OCI-LY1 (cell line): ENCODE data around the gene GSK3B.

Experiments
- H2AFZ ChIP-seq: fragments of 200-600 bp; sonication (generic), shearing (Covaris generic); 2 replicates; pipeline ENCODE4 v1.6.0; 2014; ENCODE audit warnings: antibody characterized with exemption, mild to moderate bottlenecking, low read length
- H3F3A ChIP-seq: fragments of 200-600 bp; sonication (generic), shearing (Covaris generic); 2 replicates; pipeline ENCODE4 v1.6.0; 2014; ENCODE audit warnings: mild to moderate bottlenecking, antibody characterized with exemption, low read length, moderate library complexity; ENCODE audit not compliant: insufficient read depth
- H3K27ac ChIP-seq: fragments of 200-600 bp; sonication (generic); 2 replicates; pipeline ENCODE4 v1.5.1; 2014; ENCODE audit warnings: low read length, mixed run types, mild to moderate bottlenecking, low read depth; ENCODE audit not compliant: poor library complexity, severe bottlenecking
- H3K27me3 ChIP-seq: fragments of 200-600 bp; sonication (generic); 2 replicates; pipeline ENCODE4 v1.6.0; 2014; ENCODE audit warnings: antibody characterized with exemption, mild to moderate bottlenecking, low read length, moderate library complexity; ENCODE audit not compliant: insufficient read depth
- H3K36me3 ChIP-seq: fragments of 200-600 bp; sonication (generic); 2 replicates; pipeline ENCODE4 v1.6.1; 2014; ENCODE audit warnings: mild to moderate bottlenecking, antibody characterized with exemption, low read length, moderate library complexity, mixed read lengths; ENCODE audit not compliant: insufficient read depth
- H3K4me1 ChIP-seq: fragments of 200-600 bp; sonication (generic); 2 replicates; pipeline ENCODE4 v1.5.1; 2014; ENCODE audit warnings: mild to moderate bottlenecking, low read length, moderate library complexity; ENCODE audit not compliant: insufficient read depth, severe bottlenecking
- H3K4me2 ChIP-seq: fragments of 200-600 bp; sonication (generic), shearing (Covaris generic); 2 replicates; pipeline ENCODE4 v1.6.1; 2014; ENCODE audit warnings: low read length
- H3K4me3 ChIP-seq: fragments of 200-600 bp; sonication (generic); 2 replicates; pipeline ENCODE4 v1.5.1; 2014; ENCODE audit warnings: low read length, low read depth, mild to moderate bottlenecking, mixed read lengths; ENCODE audit not compliant: poor library complexity, severe bottlenecking
- H3K79me2 ChIP-seq: fragments of 200-600 bp; shearing (Covaris generic); 2 replicates; pipeline ENCODE4 v1.6.1; 2016; ENCODE audit warnings: mixed run types, low read length, mixed read lengths; ENCODE audit not compliant: insufficient read depth
- H3K9ac ChIP-seq: fragments of 200-600 bp; sonication (generic), shearing (Covaris generic); 2 replicates; pipeline ENCODE4 v1.6.1; 2014; ENCODE audit warnings: mild to moderate bottlenecking, low read length, mixed read lengths
- H3K9me2 ChIP-seq: fragments of 200-600 bp; sonication (generic), shearing (Covaris generic); 2 replicates; pipeline ENCODE4 v1.6.1; 2014; ENCODE audit warnings: low read depth, mild to moderate bottlenecking, low read length, mixed read lengths
- H3K9me3 ChIP-seq: fragments of 200-600 bp; shearing (Covaris generic); 2 replicates; pipeline ENCODE4 v1.6.1; 2014; ENCODE audit warnings: low read length, mixed read lengths
- H4K20me1 ChIP-seq: fragments of 200-600 bp; sonication (generic), shearing (Covaris generic); 2 replicates; pipeline ENCODE4 v1.6.0; 2016; ENCODE audit warnings: mild to moderate bottlenecking, low read length; ENCODE audit not compliant: insufficient read depth
- EZH2 ChIP-seq: fragments of 200-600 bp; sonication (generic), shearing (Covaris generic); IDR thresholded peaks from 2 replicates; pipeline ENCODE4 v1.8.0; 2017; ENCODE audit warnings: borderline replicate concordance, mixed run types, mild to moderate bottlenecking, antibody characterized with exemption, low read length, moderate library complexity, mixed read lengths
- TF ChIP-seq, protein P1 (sequence below): fragments of 200-600 bp; sonication (generic), shearing (Covaris generic); IDR thresholded peaks from 2 replicates; pipeline ENCODE4 v1.5.1; 2017; ENCODE audit warnings: mild to moderate bottlenecking, antibody characterized with exemption, low read length, moderate library complexity, mixed read lengths

GSK3B gene

DNA sequence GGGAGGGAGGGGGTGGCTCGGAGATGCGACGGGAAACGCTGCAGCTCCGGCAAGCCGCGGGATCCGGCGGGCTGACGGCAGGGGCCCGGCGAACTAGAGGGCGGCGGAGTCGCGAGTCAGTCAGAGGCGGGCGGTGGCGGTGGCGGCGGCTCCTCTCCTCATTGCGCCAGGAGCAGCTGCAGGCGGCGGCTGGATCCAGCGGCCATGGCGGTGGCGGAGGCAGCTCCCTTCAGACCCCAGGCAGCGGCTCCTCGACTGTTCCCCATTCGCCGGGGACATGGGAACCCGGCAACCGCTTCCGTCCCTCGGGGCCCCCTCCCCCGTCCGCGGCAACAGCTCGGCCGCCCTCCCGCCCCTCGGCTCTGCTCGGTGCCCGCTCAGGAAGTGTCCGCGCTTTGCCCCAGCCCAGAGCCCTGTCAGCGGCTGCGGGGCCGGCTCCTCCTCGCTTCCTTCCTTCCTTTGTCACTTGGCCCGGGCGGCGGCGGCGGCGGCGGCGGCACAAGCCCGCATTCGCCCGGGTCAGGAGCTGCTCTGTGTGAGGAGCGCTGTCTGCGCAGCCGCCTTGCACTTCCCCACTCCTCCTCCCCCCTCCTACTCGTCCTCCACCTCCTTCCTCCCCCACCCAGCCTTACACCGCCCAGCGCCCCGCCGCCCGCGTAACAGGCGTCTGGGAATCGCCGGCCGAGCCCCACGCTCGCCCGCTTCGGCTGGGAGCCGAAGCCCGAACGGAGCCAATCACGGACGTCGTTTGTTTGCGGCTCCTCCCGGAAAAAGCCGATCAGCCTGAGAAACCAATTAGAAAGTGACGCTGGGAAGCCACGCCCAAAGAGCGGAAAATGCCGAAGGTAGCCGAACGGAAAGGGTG lies at the start of gene GSK3B:
GSK3B (minus strand) TSS at position 537 of the 865 bp plus-strand sequence. CDS start 1,013 bp downstream, outside the sequence.
- Histone ChIP-seq H2AFZ (no peak within 1 kb of the TSS), H3K79me2 (peaks cover 56% of the 10 kb centered on the region), H3K36me3 (no peaks in the 10 kb centered on the region; the same call in 1 of the 2 replicates), H4K20me1 (no peaks in the 10 kb centered on the region), H3K4me2 (peak within 1 kb of the TSS; percentile 91), H3K27me3 (no peaks in the 10 kb centered on the region), H3K4me1 (peaks cover 44% of the 10 kb centered on the region), H3K4me3 (peak within 1 kb of the TSS; percentile 84), H3K27ac (peak within 1 kb of the TSS; percentile 98), H3K9ac (peak within 1 kb of the TSS; percentile 93), H3K9me3 (no peaks in the 10 kb centered on the region), H3K9me2 (no peaks in the 10 kb centered on the region), H3F3A (0 out of 2 replicates have a peak, but pooled peaks cover 2% of the 10 kb centered on the region)
- TF ChIP-seq, protein P1, sequence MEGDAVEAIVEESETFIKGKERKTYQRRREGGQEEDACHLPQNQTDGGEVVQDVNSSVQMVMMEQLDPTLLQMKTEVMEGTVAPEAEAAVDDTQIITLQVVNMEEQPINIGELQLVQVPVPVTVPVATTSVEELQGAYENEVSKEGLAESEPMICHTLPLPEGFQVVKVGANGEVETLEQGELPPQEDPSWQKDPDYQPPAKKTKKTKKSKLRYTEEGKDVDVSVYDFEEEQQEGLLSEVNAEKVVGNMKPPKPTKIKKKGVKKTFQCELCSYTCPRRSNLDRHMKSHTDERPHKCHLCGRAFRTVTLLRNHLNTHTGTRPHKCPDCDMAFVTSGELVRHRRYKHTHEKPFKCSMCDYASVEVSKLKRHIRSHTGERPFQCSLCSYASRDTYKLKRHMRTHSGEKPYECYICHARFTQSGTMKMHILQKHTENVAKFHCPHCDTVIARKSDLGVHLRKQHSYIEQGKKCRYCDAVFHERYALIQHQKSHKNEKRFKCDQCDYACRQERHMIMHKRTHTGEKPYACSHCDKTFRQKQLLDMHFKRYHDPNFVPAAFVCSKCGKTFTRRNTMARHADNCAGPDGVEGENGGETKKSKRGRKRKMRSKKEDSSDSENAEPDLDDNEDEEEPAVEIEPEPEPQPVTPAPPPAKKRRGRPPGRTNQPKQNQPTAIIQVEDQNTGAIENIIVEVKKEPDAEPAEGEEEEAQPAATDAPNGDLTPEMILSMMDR: no peak
- no peak for TF ChIP-seq EZH2

GRCh38 chr3:120143676-120144075 lies 49.4 kb upstream of the GSK3B start:
- no peaks in the 10 kb centered on the region for H3F3A ChIP-seq
- no peak overlapping the region for H3K27ac ChIP-seq
- no peak for TF ChIP-seq EZH2
- TF ChIP-seq, protein P1: no peak
- H3K36me3 ChIP-seq: no peaks in the 10 kb centered on the region
- no peaks in the 10 kb centered on the region for H3K4me1 ChIP-seq
- H3K27me3 ChIP-seq: no peaks in the 10 kb centered on the region
- no peak overlapping the region for H2AFZ ChIP-seq
- H3K4me3 ChIP-seq: no peak overlapping the region
- no peaks in the 10 kb centered on the region for H4K20me1 ChIP-seq
- H3K9me3 ChIP-seq: no peaks in the 10 kb centered on the region
- no peak overlapping the region for H3K4me2 ChIP-seq
- H3K9ac ChIP-seq: no peak overlapping the region
- no peaks in the 10 kb centered on the region for H3K79me2 ChIP-seq
- H3K9me2 ChIP-seq: no peaks in the 10 kb centered on the region

DNA sequence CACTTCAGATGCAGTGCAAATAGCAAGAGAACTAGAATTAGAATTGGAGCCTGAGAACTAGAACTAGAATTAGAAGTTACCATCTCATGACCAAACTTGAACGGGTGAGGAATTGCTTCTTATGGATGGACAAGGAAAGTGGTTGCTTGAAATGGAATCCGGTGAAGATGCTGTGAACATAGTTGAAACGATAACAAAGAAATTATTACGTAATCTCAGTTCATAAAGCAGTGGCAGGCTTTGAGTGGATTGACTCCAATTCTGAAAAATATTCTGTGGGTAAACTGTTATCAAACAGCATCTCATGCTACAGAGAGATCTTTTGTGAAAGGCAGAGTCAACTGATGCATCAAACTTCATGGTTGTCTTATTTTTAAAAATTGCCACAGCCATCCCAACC lies 48.0 kb upstream of the GSK3B start:
- no peaks in the 10 kb centered on the region for H3K27me3 ChIP-seq
- H3K9me2 ChIP-seq: no peaks in the 10 kb centered on the region
- H3K4me3 ChIP-seq: no peak overlapping the region
- no peaks in the 10 kb centered on the region for H3K79me2 ChIP-seq
- no peak for TF ChIP-seq EZH2
- TF ChIP-seq, protein P1: no peak
- no peak overlapping the region for H3K4me2 ChIP-seq
- no peak overlapping the region for H3K27ac ChIP-seq
- H2AFZ ChIP-seq: no peak overlapping the region
- no peaks in the 10 kb centered on the region for H3K4me1 ChIP-seq
- no peak overlapping the region for H3K9ac ChIP-seq
- H4K20me1 ChIP-seq: no peaks in the 10 kb centered on the region
- H3F3A ChIP-seq: no peaks in the 10 kb centered on the region
- H3K36me3 ChIP-seq: no peaks in the 10 kb centered on the region
- no peaks in the 10 kb centered on the region for H3K9me3 ChIP-seq
